Measurements from ENCODE around the gene MEGF6.
A peak's percentile ranks its signal among the peaks of the same experiment; 100 is the strongest.

MEGF6 gene

DNA sequence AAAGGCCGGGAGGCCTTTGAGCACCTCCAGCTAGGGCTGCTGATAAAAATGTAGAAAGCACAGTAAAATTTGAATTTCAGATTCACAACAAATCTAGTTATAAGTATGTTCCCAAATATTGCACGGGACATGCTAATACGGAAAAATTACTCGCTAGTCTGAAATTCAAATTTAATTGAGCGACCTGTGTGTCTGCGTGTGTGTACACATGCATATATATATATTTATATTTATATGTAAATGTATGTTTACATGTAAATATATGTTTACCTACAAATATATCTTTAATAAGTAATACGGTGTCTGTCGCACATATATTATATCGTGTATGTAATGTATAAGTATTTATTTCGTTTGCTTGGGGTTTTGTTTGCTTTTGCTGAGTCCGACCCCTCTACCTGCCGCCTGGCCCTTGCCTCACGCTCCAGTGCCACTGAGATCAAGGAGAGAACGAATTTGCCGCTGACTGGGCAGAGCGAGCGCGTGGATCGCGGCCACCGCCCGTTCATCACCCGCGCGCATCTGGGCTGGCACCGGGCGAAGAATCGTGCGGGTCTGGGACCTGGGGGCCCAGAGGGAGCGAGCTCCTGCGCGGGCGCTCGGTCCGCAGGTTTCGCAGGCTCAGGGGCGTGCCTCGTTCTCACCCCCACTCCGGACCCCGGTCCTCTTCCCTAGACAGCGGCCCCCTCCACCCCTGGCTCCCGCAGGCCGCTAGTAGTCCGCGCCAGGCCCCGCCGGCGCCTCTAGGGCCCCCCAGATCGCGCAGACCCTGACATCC, 39.1 kb upstream of the MEGF6 start:
- Mint-ChIP-seq H3K36me3 (ENCODE audit: low read depth) (peaks cover 25% of the 10 kb centered on the region), H3K4me3 (peak overlapping the region; percentile 81), H3K9me3 (no peaks in the 10 kb centered on the region), H3K27me3 (peaks cover 48% of the 10 kb centered on the region), H3K4me1 (ENCODE audit: low read depth) (peaks cover 35% of the 10 kb centered on the region), H3K27ac (peak overlapping the region; percentile 76)
- intact Hi-C loops (cut with micrococcal nuclease) = loop anchor here (1.0 kb wide), 1 partner anchor 26 kb away; no protein-coding TSS in a partner anchor

- Mint-ChIP-seq H3K4me1 (ENCODE audit: low read depth) (peaks cover 35% of the 10 kb centered on the region), H3K27me3 (peaks cover 39% of the 10 kb centered on the region), H3K9me3 (no peaks in the 10 kb centered on the region), H3K4me3 (peak within 1 kb of the TSS; percentile 81), H3K27ac (peak within 1 kb of the TSS; percentile 76), H3K36me3 (ENCODE audit: low read depth) (peaks cover 33% of the 10 kb centered on the region)
- intact Hi-C loops (cut with micrococcal nuclease) = loop anchor here (1.0 kb wide), 1 partner anchor 25 kb away; no protein-coding TSS in a partner anchor
These were observed 38.3 kb upstream of the MEGF6 start, which contains the start of gene WRAP73 for GRCh38 chr1:3649342-3650247. Gene WRAP73, minus strand, starts transcription at chr1:3650103. Its CDS starts 104 bp downstream, at chr1:3649999.

GRCh38 chr1:3646596-3646995, 35.3 kb upstream of the MEGF6 start:
- no peak overlapping the region for H3K27ac Mint-ChIP-seq
- H3K4me3 Mint-ChIP-seq = no peak overlapping the region
- H3K27me3 Mint-ChIP-seq = peaks cover 14% of the 10 kb centered on the region
- H3K4me1 Mint-ChIP-seq (ENCODE audit: low read depth) = peaks cover 33% of the 10 kb centered on the region
- H3K36me3 Mint-ChIP-seq (ENCODE audit: low read depth) = peaks cover 56% of the 10 kb centered on the region
- intact Hi-C loops (cut with micrococcal nuclease) = no loop called here
- no peaks in the 10 kb centered on the region for H3K9me3 Mint-ChIP-seq

- H3K36me3 Mint-ChIP-seq (ENCODE audit: low read depth) = peaks cover 63% of the 10 kb centered on the region
- H3K4me1 Mint-ChIP-seq (ENCODE audit: low read depth) = peaks cover 25% of the 10 kb centered on the region
- no peak overlapping the region for H3K4me3 Mint-ChIP-seq
- H3K27ac Mint-ChIP-seq = no peak overlapping the region
- intact Hi-C loops (cut with micrococcal nuclease) = no loop called here
- peaks cover 6% of the 10 kb centered on the region for H3K27me3 Mint-ChIP-seq
- H3K9me3 Mint-ChIP-seq = no peaks in the 10 kb centered on the region
These were observed 34.5 kb upstream of the MEGF6 start for GRCh38 chr1:3645666-3646355.

GRCh38 chr1:3645247-3645646, 33.9 kb upstream of the MEGF6 start:
- H3K9me3 Mint-ChIP-seq = no peaks in the 10 kb centered on the region
- peaks cover 2% of the 10 kb centered on the region for H3K27me3 Mint-ChIP-seq
- H3K27ac Mint-ChIP-seq = no peak overlapping the region
- intact Hi-C loops (cut with micrococcal nuclease) = no loop called here
- H3K4me3 Mint-ChIP-seq = no peak overlapping the region
- H3K36me3 Mint-ChIP-seq (ENCODE audit: low read depth) = peaks cover 69% of the 10 kb centered on the region
- H3K4me1 Mint-ChIP-seq (ENCODE audit: low read depth) = peaks cover 20% of the 10 kb centered on the region

- Mint-ChIP-seq H3K4me3 (no peak overlapping the region), H3K27me3 (no peaks in the 10 kb centered on the region), H3K4me1 (ENCODE audit: low read depth) (peaks cover 15% of the 10 kb centered on the region), H3K9me3 (no peaks in the 10 kb centered on the region), H3K36me3 (ENCODE audit: low read depth) (peaks cover 79% of the 10 kb centered on the region), H3K27ac (no peak overlapping the region)
- intact Hi-C loops (cut with micrococcal nuclease) = no loop called here
These were observed 33.0 kb upstream of the MEGF6 start for GRCh38 chr1:3644273-3644672.

DNA sequence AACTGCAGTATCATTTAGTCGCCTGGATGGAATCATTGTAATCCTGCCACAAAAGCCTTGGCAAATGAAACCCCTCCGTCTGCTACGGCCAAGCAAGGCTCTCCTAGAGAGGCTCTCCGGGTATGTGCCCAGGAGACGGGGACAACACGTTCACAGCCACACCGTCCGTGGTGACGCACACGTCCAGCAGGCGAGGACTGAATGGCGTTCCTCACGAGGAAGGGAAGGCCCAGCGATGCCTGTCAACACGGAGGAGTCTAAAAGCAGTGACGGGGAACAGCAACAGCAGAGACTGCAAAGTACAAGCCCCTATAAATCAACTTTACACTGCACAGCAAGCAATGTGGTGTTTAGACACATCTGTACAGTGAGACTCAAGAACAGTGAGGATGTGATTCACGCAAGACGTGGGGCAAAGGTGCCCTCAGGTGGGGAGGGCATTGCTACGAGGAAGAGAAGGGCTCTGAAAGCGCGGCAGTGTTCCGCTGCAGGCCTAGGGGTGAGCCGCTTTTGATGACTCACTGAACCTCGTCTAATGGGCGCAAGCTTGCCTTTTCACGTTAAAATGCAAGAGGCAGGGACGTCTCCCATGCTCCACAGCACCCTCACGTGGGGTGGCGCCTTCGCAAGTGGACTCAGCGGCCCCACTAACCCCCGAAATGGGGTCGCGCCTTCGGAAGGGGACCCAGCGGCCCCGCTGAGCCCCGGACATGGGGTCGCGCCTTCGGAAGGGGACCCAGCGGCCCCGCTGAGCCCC, 31.8 kb upstream of the MEGF6 start:
- Mint-ChIP-seq H3K36me3 (ENCODE audit: low read depth) (peaks cover 91% of the 10 kb centered on the region), H3K27ac (no peak overlapping the region), H3K4me1 (ENCODE audit: low read depth) (peaks cover 3% of the 10 kb centered on the region), H3K9me3 (no peaks in the 10 kb centered on the region), H3K27me3 (no peaks in the 10 kb centered on the region), H3K4me3 (no peak overlapping the region)
- intact Hi-C loops (cut with micrococcal nuclease) = no loop called here

- H3K4me1 Mint-ChIP-seq (ENCODE audit: low read depth) = no peaks in the 10 kb centered on the region
- intact Hi-C loops (cut with micrococcal nuclease) = no loop called here
- no peaks in the 10 kb centered on the region for H3K9me3 Mint-ChIP-seq
- H3K36me3 Mint-ChIP-seq (ENCODE audit: low read depth) = peaks cover 92% of the 10 kb centered on the region
- H3K4me3 Mint-ChIP-seq = no peak overlapping the region
- no peak overlapping the region for H3K27ac Mint-ChIP-seq
- H3K27me3 Mint-ChIP-seq = no peaks in the 10 kb centered on the region
These were observed 30.5 kb upstream of the MEGF6 start for GRCh38 chr1:3641816-3642215.

DNA sequence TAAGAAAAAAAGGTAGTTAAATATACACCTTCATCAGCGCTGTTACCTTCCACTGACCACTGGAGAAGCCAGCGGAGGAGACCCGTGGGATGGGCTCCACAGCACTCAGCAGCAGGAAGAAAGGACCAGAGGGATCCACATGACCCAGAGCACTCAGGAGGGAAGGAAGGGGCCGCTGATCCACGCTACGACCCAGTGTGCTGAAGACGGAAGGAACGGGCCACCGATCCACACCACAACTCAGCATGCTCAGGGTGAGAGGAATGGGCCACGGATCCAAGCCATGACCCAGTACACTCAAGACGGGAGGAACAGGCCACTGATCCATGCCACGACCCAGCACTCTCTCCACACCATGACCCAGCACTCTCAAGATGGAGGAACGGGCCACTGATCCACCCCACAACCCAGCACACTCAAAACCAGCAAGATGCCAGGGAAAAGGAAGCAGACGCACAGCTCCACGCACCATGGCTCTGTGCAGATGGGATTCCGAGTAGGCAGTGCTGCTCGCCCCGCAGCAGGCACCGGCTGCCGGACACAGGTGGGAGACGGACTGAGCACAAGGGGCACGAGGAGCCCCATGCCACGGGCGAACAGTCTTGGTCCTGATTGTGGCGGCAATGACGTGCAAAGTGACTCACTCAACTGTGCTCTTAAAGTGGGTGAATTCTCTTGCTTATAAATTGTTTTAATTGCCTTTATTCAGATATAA, 29.9 kb upstream of the MEGF6 start:
- no peaks in the 10 kb centered on the region for H3K9me3 Mint-ChIP-seq
- peaks cover 92% of the 10 kb centered on the region for H3K36me3 Mint-ChIP-seq (ENCODE audit: low read depth)

DNA sequence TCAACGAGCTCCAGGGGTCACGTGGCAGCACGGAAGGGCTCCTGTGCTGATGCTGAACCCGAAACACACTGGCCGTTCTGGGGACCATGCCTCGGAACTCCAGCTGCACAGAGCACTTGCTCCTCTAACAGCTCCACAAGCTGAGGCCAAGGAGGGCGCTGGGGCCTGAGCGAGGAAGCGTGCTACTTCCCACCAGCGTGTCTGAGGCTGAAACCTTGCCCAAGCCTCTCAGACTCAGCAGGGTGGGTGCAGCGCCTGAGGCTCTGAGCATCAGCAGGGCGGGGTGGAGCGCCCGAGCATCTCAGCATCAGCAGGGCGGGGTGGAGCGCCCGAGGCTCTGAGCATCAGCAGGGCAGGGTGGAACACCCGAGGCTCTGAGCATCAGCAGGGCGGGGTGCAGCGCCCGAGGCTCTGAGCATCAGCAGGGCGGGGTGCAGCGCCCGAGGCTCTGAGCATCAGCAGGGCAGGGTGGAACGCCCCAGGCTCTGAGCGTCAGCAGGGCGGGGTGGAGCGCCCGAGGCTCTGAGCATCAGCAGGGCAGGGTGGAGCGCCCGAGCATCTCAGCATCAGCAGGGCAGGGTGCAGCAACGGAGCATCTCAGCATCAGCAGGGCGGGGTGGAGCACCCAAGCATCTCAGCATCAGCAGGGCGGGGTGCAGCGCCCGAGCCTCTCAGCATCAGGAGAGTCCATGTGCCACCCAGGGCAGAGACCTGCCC, 29.0 kb upstream of the MEGF6 start:
- H3K36me3 Mint-ChIP-seq (ENCODE audit: low read depth) = peaks cover 92% of the 10 kb centered on the region
- H3K27me3 Mint-ChIP-seq = no peaks in the 10 kb centered on the region
- H3K9me3 Mint-ChIP-seq = no peaks in the 10 kb centered on the region
- H3K4me1 Mint-ChIP-seq (ENCODE audit: low read depth) = no peaks in the 10 kb centered on the region
- no peak overlapping the region for H3K27ac Mint-ChIP-seq
- no peak overlapping the region for H3K4me3 Mint-ChIP-seq
- intact Hi-C loops (cut with micrococcal nuclease) = no loop called here

More for the DNA sequence above, 29.9 kb upstream of the MEGF6 start:
- Mint-ChIP-seq H3K4me3 (no peak overlapping the region), H3K4me1 (ENCODE audit: low read depth) (no peaks in the 10 kb centered on the region), H3K27ac (no peak overlapping the region), H3K27me3 (no peaks in the 10 kb centered on the region)
- intact Hi-C loops (cut with micrococcal nuclease) = no loop called here

GRCh38 chr1:3639397-3639911, 28.1 kb upstream of the MEGF6 start:
- intact Hi-C loops (cut with micrococcal nuclease) = no loop called here
- no peaks in the 10 kb centered on the region for H3K9me3 Mint-ChIP-seq
- no peaks in the 10 kb centered on the region for H3K4me1 Mint-ChIP-seq (ENCODE audit: low read depth)
- no peak overlapping the region for H3K4me3 Mint-ChIP-seq
- no peak overlapping the region for H3K27ac Mint-ChIP-seq
- H3K27me3 Mint-ChIP-seq = no peaks in the 10 kb centered on the region
- H3K36me3 Mint-ChIP-seq (ENCODE audit: low read depth) = peaks cover 92% of the 10 kb centered on the region

GRCh38 chr1:3638676-3639075, 27.4 kb upstream of the MEGF6 start:
- intact Hi-C loops (cut with micrococcal nuclease) = no loop called here
- no peaks in the 10 kb centered on the region for H3K4me1 Mint-ChIP-seq (ENCODE audit: low read depth)
- no peak overlapping the region for H3K27ac Mint-ChIP-seq
- no peak overlapping the region for H3K4me3 Mint-ChIP-seq
- H3K9me3 Mint-ChIP-seq = no peaks in the 10 kb centered on the region
- H3K27me3 Mint-ChIP-seq = no peaks in the 10 kb centered on the region
- peaks cover 97% of the 10 kb centered on the region for H3K36me3 Mint-ChIP-seq (ENCODE audit: low read depth)
